ENCODE data around the gene PDXP. TPM values are rescaled to one million over a fixed set of nuclear protein-coding genes. Genes with fewer than 3 reads are reported as not detected.

The PDXP gene
- total and polyA plus RNA-seq, 2 of the 13 experiments (the other 11 are each of a cell fraction or from before 2014, with no cell fraction given), result 58.2 to 70.6 TPM

DNA sequence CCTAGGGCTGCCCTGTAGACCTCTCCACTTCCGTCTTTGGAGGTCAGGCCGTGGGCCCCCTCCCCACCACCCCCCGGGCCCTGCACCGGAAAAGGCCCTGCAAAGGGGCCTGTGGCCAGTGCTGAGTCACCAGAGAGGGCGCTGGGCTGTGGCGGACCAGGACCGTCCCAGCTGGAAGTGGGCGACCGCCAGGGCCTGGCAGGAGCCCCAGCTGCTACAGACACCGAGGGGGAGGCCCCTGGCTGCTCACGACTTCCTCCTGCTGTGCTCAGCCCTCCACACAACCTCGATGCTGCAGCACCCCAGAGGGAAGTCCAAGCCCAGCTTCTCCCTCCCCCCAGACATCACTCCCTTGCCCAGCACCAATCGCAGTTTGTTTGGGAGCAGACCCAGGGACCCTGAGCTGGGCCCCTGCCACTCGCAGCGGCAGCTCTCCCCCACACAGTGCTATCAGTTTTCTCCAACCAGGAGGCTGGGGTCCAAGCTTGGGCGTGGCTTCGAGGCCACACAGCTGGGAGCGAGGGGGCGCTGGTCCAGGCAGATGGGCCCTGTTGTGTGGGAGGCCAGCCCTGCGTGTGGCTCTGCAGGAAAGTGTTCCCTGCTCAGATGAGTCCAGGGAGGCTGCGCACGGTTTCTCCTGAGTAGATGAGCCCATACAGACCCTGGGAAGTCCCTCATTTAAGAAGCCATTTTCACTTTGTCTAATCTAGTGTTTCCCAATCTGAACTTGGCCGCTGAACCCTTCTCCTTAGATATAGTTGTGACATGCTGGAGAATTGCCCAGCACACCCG is 24.7 kb upstream of the PDXP start (continued):
- TF ChIP-seq, protein P1, sequence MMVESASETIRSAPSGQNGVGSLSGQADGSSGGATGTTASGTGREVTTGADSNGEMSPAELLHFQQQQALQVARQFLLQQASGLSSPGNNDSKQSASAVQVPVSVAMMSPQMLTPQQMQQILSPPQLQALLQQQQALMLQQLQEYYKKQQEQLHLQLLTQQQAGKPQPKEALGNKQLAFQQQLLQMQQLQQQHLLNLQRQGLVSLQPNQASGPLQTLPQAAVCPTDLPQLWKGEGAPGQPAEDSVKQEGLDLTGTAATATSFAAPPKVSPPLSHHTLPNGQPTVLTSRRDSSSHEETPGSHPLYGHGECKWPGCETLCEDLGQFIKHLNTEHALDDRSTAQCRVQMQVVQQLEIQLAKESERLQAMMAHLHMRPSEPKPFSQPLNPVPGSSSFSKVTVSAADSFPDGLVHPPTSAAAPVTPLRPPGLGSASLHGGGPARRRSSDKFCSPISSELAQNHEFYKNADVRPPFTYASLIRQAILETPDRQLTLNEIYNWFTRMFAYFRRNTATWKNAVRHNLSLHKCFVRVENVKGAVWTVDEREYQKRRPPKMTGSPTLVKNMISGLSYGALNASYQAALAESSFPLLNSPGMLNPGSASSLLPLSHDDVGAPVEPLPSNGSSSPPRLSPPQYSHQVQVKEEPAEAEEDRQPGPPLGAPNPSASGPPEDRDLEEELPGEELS (CRISPR knock-in tag; IDR thresholded peaks at IDR 0.05), result no peak
- TF ChIP-seq, protein P2, sequence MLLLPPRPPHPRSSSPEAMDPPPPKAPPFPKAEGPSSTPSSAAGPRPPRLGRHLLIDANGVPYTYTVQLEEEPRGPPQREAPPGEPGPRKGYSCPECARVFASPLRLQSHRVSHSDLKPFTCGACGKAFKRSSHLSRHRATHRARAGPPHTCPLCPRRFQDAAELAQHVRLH (CRISPR knock-in tag; IDR thresholded peaks at IDR 0.05; ENCODE audit: borderline replicate concordance, low read depth), result peak; percentile 60; the same call in 1 of the 2 replicates
- TF ChIP-seq PLRG1 (conservative IDR thresholded peaks at IDR 0.05), result no peak
- TF ChIP-seq, protein P3, sequence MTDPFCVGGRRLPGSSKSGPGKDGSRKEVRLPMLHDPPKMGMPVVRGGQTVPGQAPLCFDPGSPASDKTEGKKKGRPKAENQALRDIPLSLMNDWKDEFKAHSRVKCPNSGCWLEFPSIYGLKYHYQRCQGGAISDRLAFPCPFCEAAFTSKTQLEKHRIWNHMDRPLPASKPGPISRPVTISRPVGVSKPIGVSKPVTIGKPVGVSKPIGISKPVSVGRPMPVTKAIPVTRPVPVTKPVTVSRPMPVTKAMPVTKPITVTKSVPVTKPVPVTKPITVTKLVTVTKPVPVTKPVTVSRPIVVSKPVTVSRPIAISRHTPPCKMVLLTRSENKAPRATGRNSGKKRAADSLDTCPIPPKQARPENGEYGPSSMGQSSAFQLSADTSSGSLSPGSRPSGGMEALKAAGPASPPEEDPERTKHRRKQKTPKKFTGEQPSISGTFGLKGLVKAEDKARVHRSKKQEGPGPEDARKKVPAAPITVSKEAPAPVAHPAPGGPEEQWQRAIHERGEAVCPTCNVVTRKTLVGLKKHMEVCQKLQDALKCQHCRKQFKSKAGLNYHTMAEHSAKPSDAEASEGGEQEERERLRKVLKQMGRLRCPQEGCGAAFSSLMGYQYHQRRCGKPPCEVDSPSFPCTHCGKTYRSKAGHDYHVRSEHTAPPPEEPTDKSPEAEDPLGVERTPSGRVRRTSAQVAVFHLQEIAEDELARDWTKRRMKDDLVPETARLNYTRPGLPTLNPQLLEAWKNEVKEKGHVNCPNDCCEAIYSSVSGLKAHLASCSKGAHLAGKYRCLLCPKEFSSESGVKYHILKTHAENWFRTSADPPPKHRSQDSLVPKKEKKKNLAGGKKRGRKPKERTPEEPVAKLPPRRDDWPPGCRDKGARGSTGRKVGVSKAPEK (CRISPR knock-in tag; IDR thresholded peaks at IDR 0.05; ENCODE audit: borderline replicate concordance), result no peak
- TF ChIP-seq TSC22D2 (CRISPR knock-in tag; IDR thresholded peaks at IDR 0.05; ENCODE audit: borderline replicate concordance), result 0 out of 2 replicates have a peak, but pooled peaks have one; percentile 13
- TF ChIP-seq IKZF1 (IDR thresholded peaks at IDR 0.05), result no peak
- no peak for TF ChIP-seq MBNL3 (CRISPR knock-in tag; conservative IDR thresholded peaks at IDR 0.05)
- TF ChIP-seq SIN3A (IDR thresholded peaks at IDR 0.05; ENCODE audit: borderline replicate concordance, low read depth, low read length), result no peak; the same call in 1 of the 2 replicates
- TF ChIP-seq, protein P4, sequence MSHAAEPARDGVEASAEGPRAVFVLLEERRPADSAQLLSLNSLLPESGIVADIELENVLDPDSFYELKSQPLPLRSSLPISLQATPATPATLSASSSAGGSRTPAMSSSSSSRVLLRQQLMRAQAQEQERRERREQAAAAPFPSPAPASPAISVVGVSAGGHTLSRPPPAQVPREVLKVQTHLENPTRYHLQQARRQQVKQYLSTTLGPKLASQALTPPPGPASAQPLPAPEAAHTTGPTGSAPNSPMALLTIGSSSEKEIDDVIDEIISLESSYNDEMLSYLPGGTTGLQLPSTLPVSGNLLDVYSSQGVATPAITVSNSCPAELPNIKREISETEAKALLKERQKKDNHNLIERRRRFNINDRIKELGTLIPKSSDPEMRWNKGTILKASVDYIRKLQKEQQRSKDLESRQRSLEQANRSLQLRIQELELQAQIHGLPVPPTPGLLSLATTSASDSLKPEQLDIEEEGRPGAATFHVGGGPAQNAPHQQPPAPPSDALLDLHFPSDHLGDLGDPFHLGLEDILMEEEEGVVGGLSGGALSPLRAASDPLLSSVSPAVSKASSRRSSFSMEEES (CRISPR knock-in tag; IDR thresholded peaks at IDR 0.05), result no peak
- no peak for TF ChIP-seq FOXK1 (CRISPR knock-in tag; IDR thresholded peaks at IDR 0.05; ENCODE audit: borderline replicate concordance, low read depth)
- TF ChIP-seq MED8 (CRISPR knock-in tag; IDR thresholded peaks at IDR 0.05; ENCODE audit: insufficient replicate concordance), result peak; percentile 24
- no peak for TF ChIP-seq PHF5A (CRISPR knock-in tag; IDR thresholded peaks at IDR 0.05; ENCODE audit: low read depth, unreplicated experiment)
- TF ChIP-seq, protein P5, sequence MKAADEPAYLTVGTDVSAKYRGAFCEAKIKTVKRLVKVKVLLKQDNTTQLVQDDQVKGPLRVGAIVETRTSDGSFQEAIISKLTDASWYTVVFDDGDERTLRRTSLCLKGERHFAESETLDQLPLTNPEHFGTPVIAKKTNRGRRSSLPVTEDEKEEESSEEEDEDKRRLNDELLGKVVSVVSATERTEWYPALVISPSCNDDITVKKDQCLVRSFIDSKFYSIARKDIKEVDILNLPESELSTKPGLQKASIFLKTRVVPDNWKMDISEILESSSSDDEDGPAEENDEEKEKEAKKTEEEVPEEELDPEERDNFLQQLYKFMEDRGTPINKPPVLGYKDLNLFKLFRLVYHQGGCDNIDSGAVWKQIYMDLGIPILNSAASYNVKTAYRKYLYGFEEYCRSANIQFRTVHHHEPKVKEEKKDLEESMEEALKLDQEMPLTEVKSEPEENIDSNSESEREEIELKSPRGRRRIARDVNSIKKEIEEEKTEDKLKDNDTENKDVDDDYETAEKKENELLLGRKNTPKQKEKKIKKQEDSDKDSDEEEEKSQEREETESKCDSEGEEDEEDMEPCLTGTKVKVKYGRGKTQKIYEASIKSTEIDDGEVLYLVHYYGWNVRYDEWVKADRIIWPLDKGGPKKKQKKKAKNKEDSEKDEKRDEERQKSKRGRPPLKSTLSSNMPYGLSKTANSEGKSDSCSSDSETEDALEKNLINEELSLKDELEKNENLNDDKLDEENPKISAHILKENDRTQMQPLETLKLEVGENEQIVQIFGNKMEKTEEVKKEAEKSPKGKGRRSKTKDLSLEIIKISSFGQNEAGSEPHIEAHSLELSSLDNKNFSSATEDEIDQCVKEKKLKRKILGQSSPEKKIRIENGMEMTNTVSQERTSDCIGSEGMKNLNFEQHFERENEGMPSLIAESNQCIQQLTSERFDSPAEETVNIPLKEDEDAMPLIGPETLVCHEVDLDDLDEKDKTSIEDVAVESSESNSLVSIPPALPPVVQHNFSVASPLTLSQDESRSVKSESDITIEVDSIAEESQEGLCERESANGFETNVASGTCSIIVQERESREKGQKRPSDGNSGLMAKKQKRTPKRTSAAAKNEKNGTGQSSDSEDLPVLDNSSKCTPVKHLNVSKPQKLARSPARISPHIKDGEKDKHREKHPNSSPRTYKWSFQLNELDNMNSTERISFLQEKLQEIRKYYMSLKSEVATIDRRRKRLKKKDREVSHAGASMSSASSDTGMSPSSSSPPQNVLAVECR (CRISPR knock-in tag; IDR thresholded peaks at IDR 0.05; ENCODE audit: borderline replicate concordance), result peak; percentile 74; the same call in 1 of the 2 replicates
- TF ChIP-seq TOPORS (CRISPR knock-in tag; IDR thresholded peaks at IDR 0.05), result peak; percentile 63; the same call in 1 of the 2 replicates
- TF ChIP-seq ONECUT2 (CRISPR knock-in tag; IDR thresholded peaks at IDR 0.05), result no peak
- peak; percentile 7; the same call in 1 of the 2 replicates for TF ChIP-seq YEATS4 (CRISPR knock-in tag; IDR thresholded peaks at IDR 0.05; ENCODE audit: borderline replicate concordance)
- no peak for TF ChIP-seq RARG (CRISPR knock-in tag; IDR thresholded peaks at IDR 0.05; ENCODE audit: low read depth)

Data from HepG2 (cell line).